ENCODE measurements around the gene DQX1. TPM values are rescaled to one million over a fixed set of nuclear protein-coding genes. Genes with fewer than 3 reads are reported as not detected.

DQX1 gene
- total and polyA plus RNA-seq, 4 donors: 0.05 to 1.0 (median 0.08) TPM; not detected in 1

- no peaks in the 10 kb centered on the region for H3K9me3 ChIP-seq (ENCODE audit: control insufficient read depth in 4 of 4, low read length in 3 of 4)
- H3K36me3 ChIP-seq (ENCODE audit: control insufficient read depth in 4 of 4, insufficient read depth in 3 of 4, low read depth in 1 of 4, low read length in 3 of 4): no peaks in the 10 kb centered on the region
- peak overlapping the region in 1 of 3 donors; percentile 19 for H3K4me3 ChIP-seq (ENCODE audit: low read depth in 1 of 3, low read length in 3 of 3)
- WGBS: 75% methylated on average over 13 of the region's 13 CpGs
- peaks cover 11 to 27% (median 13%) of the 10 kb centered on the region in 4 donors for H3K27me3 ChIP-seq (ENCODE audit: control insufficient read depth in 4 of 4, insufficient read depth in 4 of 4, low read length in 3 of 4)
- TF ChIP-seq FOXA2 (IDR thresholded peaks at IDR 0.05): no peak
- H3K9ac ChIP-seq (ENCODE audit: low read depth in 1 of 2, low read length in 2 of 2): no peak overlapping the region
- no peak for DNase-seq (ENCODE audit: low spot score)
- H3K4me1 ChIP-seq (ENCODE audit: control insufficient read depth in 4 of 4, insufficient read depth in 4 of 4, low read length in 3 of 4): peaks cover 9 to 19% (median 13%) of the 10 kb centered on the region in 4 donors
- no peak overlapping the region for H3K27ac ChIP-seq (ENCODE audit: low read depth in 1 of 2, low read length in 2 of 2)
Observed at GRCh38 chr2:74516650-74517049, 9.4 kb downstream of the DQX1 start.

GRCh38 chr2:74515981-74516633 is 9.9 kb downstream of the DQX1 start:
- TF ChIP-seq REST (IDR thresholded peaks at IDR 0.05) (no peak), ATF3 (IDR thresholded peaks at IDR 0.05) (no peak), GABPA (IDR thresholded peaks at IDR 0.05 in 1 of 2, conservative IDR thresholded peaks at IDR 0.05 in 1 of 2) (no peak), SP1 (IDR thresholded peaks at IDR 0.05) (no peak), RXRA (IDR thresholded peaks at IDR 0.05) (no peak), EGR1 (IDR thresholded peaks at IDR 0.05; ENCODE audit: low read depth in 2 of 2) (no peak), FOXA2 (IDR thresholded peaks at IDR 0.05) (no peak), ZBTB33 (IDR thresholded peaks at IDR 0.05) (no peak), MAX (IDR thresholded peaks at IDR 0.05) (no peak), TAF1 (conservative IDR thresholded peaks at IDR 0.05) (no peak), FOXA1 (IDR thresholded peaks at IDR 0.05) (no peak), HNF4A (conservative IDR thresholded peaks at IDR 0.05) (no peak), YY1 (IDR thresholded peaks at IDR 0.05) (no peak), RAD21 (IDR thresholded peaks at IDR 0.05) (no peak), CTCF (IDR thresholded peaks at IDR 0.05; ENCODE audit: low read depth, low read length, missing input control) (no peak), HNF4G (IDR thresholded peaks at IDR 0.05) (no peak)
- peak overlapping the region in 2 of 3 donors; percentile 19 to 26 for H3K4me3 ChIP-seq (ENCODE audit: low read depth in 1 of 3, low read length in 3 of 3)
- no peaks in the 10 kb centered on the region for H3K36me3 ChIP-seq (ENCODE audit: control insufficient read depth in 4 of 4, insufficient read depth in 3 of 4, low read depth in 1 of 4, low read length in 3 of 4)
- H3K9ac ChIP-seq (ENCODE audit: low read depth in 1 of 2, low read length in 2 of 2): no peak overlapping the region
- H3K4me1 ChIP-seq (ENCODE audit: control insufficient read depth in 4 of 4, insufficient read depth in 4 of 4, low read length in 3 of 4): peaks cover 9 to 19% (median 13%) of the 10 kb centered on the region in 4 donors
- 11% methylated on average over 72 of the region's 72 CpGs for WGBS
- H3K27ac ChIP-seq (ENCODE audit: low read depth in 1 of 2, low read length in 2 of 2): no peak overlapping the region
- no peaks in the 10 kb centered on the region for H3K9me3 ChIP-seq (ENCODE audit: control insufficient read depth in 4 of 4, low read length in 3 of 4)
- H3K27me3 ChIP-seq (ENCODE audit: control insufficient read depth in 4 of 4, insufficient read depth in 4 of 4, low read length in 3 of 4): peaks cover 11 to 30% (median 13%) of the 10 kb centered on the region in 4 donors
- DNase-seq (ENCODE audit: low spot score): peak; percentile 85

All from liver (tissue), 9 donors.